Epithelial cell of esophagus (primary cell): Measurements from ENCODE around the gene BABAM1.

Source experiments
- DNase-seq: peaks from one replicate; pipeline ENCODE4 v3.0.0; 2010; ENCODE audit warnings: low read depth
- H3K4me3 ChIP-seq: 2 replicates; pipeline ENCODE4 v1.5.1; 2011; ENCODE audit warnings: mild to moderate bottlenecking, low read length, control low read depth
- CTCF ChIP-seq: IDR thresholded peaks from 2 replicates; pipeline ENCODE4 v1.5.1; 2011; ENCODE audit warnings: low read depth, mild to moderate bottlenecking, low read length, control low read depth, inconsistent platforms; ENCODE audit not compliant: insufficient read depth; ENCODE audit errors: missing control alignments

The BABAM1 gene

DNA sequence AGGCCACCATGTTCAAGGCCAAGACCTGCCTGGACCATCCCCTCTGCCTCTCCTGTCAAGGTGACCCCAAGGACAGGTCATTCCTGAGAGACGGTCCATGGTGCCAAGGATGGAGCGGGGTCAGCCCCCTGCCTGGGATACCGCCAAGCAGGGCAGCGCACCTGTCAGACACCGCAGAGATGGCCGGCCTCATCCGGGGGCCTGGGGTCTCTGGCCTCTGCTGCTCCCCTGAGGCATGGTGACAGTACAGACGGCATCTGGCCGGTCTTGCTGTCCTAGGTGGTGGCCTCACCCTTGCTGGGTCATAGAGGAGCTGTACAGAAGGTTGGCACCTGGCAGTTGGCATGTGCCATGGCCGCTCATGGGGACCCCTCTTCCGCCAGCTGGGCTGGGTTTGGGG, 53.2 kb downstream of the BABAM1 start:
- no peak for DNase-seq
- H3K4me3 ChIP-seq: no peak overlapping the region
- TF ChIP-seq CTCF: no peak

GRCh38 chr19:17321655-17322489, 54.6 kb downstream of the BABAM1 start:
- no peak for TF ChIP-seq CTCF
- no peak for DNase-seq
- H3K4me3 ChIP-seq: no peak overlapping the region

DNA sequence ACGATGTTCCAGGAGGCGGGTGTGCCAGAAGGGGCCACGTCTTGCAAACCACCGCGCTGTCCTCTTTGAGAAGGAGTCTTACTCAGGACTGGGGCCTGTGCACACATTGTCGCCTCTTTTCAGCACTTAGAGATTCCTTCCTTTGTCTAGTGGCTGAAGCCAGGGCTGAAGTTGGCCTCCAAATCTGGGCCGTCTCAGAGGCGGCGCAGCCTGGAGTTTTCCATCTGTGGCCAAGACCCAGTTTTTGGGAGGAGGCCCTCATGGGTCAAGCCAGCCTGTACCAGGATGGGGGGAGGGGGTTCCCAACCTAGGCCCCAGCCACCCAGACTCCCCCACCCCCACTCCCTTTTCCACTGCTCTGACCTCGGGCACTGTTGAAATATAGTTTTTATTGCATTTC, 55.6 kb downstream of the BABAM1 start:
- no peak overlapping the region for H3K4me3 ChIP-seq
- no peak for TF ChIP-seq CTCF
- DNase-seq: no peak

- no peak for TF ChIP-seq CTCF
- no peak overlapping the region for H3K4me3 ChIP-seq
- DNase-seq: no peak
These were observed 56.2 kb downstream of the BABAM1 start for GRCh38 chr19:17323300-17323963.

GRCh38 chr19:17323964-17324332, 56.7 kb downstream of the BABAM1 start:
- DNase-seq: no peak
- no peak overlapping the region for H3K4me3 ChIP-seq
- TF ChIP-seq CTCF: no peak

DNA sequence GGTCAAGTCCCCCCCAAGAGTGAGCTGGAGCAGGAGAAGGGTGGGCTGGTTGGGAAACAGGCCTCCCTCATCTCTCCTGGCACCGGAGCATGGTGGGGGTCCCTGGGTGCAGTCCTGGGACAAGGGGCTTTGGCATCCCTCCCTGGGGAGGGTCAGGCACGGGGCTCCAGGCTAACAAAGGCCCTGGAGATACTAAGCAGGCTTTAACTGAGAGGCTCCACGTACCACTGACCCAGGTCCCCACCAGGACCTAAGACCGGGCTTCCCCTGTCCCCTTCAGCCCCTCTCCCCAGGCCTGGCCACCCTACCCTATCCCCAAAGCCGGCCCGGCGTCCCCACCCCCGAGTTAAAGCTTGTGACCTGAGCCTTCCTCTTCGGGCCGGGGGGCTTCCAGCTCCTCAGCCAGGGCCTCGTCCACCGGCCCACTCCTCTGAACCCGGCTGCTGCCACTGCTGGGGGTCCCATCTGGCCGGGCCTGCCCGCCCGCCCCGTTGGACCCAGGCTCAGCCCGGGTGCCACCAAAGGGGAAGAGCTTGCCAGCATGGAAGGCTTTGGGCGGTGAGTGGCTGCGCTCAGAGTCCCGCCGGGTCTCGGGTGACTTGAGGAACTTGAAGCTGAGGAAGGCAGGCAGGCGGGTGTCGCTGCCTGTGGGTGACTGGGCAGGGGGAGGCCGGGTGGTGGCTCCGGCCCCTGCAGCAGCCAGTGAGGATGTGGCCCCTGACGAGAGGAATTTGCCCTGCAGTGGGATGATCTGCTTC, 57.3 kb downstream of the BABAM1 start:
- DNase-seq: no peak
- H3K4me3 ChIP-seq: no peak overlapping the region
- no peak for TF ChIP-seq CTCF
